Stimulated activated CD4-positive, alpha-beta T cell treated with anti-CD3 and anti-CD28 coated beads, Interleukin-4, amount 100 ng/mL, for 1 hour (primary cell): ENCODE data around the gene CXCR3.
"Not testable (repeated sequence)": the region's sequence is repeated elsewhere in the genome, so short reads cannot be mapped to it uniquely, and the experiment has no call there.

Experiments used
- DNase-seq: peaks from one replicate; pipeline ENCODE4 v3.0.0-alpha.2; 2020

CXCR3 gene

DNA sequence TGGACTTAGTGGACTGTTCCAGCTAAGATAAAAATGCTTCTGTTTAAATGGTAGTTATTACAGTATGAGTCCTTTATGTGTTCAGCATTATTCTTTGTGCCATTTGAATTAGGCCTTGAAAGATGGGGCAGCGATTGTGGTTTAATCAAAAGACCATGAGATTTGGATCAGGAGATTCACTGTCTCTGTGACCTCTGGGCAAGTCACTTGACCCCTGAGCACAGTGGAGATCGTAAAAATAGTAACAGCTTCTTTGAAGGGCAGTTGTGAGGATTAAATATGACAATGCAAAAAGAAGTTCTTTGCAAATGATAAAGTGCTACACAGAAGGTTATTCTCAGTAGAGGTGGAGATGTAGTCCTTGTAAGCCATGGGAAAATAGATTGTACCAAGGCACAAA lies 10.8 kb downstream of the CXCR3 start:
- DNase-seq = no peak

DNA sequence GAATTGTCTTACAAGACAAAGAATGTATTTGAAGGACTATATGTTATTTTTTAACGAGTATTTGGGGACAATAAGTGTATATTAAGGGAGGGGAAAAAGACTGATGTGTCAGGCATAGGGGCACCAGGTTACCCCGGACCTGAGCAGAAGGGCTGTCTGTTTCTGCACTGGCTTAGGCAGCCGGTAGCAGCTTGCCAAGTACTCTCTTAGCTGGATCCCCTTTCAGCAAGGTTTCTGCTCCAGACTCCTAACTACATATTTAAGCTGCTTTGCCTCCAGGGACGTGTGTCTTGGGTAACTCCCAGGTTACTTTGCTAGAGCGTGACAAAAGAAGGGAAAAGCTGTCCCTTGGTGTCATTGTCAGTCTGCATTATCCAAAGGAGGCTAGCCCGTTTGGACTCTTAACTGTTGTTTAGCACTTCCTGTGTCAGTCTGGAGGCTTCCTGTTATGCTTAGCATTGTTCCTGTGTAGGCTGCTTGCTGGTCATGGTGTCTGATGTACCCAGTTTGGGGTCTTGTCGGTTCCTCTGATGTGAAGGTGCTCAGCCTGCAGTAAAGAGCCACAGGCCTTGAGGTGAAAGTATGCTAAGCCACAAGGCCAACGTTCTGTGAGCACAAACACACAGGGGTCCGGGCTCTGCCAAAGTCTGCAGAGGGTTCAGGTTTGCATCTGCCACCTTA lies 11.6 kb downstream of the CXCR3 start:
- DNase-seq = no peak

GRCh38 chrX:71604796-71605568 lies 13.3 kb downstream of the CXCR3 start:
- DNase-seq = no peak

- DNase-seq = no peak
Observed at GRCh38 chrX:71604141-71604540, 14.2 kb downstream of the CXCR3 start.

GRCh38 chrX:71603618-71604017 lies 14.7 kb downstream of the CXCR3 start:
- no peak for DNase-seq

DNA sequence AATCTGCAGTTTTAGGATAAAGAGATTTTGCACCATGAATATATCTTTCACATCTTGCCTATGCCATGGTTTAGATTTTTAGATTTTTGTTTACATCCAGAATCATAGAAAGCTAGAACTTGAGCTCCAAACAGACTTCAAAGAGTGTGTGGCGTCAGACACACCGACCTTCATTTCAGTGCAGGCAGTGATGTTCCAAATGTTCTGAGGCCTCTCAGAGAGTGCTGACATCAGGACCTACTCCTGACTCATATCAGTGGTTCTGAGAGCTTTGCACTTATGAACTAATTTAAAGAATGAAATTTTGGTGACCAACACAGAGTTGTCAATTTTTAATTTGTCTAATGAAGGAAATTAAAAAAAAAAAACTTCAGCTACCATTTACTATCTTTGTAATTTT lies 18.3 kb downstream of the CXCR3 start:
- DNase-seq = no peak

GRCh38 chrX:71593210-71593609 lies 25.1 kb downstream of the CXCR3 start:
- DNase-seq = not testable (repeated sequence)

- DNase-seq = no peak
Observed at GRCh38 chrX:71586929-71587328, 31.4 kb downstream of the CXCR3 start.

- no peak for DNase-seq
Observed at GRCh38 chrX:71581210-71581609, 37.1 kb downstream of the CXCR3 start.

GRCh38 chrX:71579990-71580380 lies 38.3 kb downstream of the CXCR3 start:
- no peak for DNase-seq

DNA sequence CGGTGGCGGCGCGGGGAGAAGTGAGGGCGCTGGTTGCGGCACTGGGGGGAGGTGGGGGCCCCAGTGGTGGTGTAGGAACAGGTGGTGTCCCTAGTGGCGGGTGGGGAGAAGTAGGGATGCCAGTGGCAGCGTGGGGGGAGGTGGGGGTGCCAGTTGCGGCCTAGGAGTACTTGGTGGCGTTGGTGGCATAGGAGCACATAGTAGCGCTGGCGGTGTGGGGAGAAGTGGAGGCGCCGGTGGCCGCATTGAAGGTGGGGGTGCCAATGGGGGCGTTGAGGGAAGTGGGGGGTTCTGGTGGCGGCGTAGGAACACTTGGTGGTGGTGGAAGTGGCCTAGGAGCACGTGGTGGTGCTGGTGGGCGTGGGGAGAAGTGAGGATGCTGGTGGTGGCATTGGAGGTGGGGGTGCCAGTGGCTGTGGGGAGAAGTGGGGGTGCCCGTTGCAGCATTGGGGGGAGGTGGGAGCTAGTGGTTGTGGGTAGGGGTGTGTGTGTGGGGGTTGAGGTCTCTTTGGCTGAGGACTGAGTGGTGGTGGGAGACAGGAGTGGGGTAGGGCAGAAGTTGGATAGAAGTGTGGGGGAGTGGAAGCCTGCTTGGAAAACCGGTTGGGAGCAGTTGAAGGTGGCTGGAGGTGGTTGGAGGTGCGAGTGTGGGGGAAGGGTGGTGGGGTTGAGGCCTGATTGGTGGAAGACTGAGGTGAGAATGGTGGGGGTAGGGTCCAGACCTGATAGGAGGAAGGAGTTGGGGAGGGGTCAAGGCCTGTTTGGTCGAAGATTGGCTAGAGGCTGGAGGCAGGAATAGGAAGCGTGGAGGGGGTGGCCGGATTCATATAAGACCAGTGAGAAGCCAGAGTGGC lies 38.9 kb downstream of the CXCR3 start:
- no peak for DNase-seq

DNA sequence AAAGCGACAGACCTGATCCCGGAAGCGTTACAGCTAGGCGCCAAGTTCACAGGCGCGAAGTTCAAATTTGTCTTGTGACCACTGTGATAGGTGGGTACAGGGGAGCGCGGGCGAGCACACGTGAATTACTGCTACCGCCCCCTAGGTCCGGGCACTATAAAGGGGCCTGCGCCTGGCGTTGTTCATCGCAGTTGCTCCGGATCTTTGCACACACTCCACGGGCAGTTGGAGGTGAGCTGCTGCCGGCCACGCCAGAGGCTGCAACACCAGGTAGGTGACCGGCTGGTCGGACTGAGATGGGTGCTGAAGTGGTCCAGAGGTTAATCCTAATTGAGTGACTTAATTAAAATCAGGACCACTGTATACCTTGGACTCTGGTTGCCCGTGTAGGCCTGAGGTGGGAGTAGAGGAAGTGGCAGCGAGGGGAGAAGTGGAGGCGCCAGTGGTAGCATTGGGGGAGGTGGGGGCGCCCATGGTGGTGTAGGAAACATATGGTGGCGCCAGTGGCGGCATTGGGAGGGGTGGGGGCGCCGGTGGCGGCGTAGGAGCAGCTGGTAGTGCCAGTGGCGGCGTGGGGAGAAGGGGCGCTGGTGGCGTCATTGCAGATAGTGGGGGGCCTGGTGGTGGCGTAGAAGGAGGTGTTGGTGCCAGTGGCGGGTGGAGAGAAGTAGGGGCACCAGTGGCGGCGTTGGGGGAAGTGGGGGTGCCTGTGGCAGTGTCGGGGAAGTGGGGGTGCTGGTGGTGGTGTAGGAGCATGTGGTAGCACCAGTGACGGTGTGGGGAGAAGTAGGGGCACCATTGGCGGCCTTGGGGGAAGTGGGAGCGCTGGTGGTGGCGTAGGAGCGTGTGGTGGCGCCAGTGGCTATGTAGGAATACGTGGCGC lies 39.8 kb downstream of the CXCR3 start, which contains the start of gene GCNA:
TSS of gene GCNA (plus strand) at position 185 of the 883 bp plus-strand sequence. CDS start 2,385 bp downstream, outside the sequence.
- no peak for DNase-seq

GRCh38 chrX:71577682-71578081 lies 40.6 kb downstream of the CXCR3 start:
- no peak for DNase-seq

DNA sequence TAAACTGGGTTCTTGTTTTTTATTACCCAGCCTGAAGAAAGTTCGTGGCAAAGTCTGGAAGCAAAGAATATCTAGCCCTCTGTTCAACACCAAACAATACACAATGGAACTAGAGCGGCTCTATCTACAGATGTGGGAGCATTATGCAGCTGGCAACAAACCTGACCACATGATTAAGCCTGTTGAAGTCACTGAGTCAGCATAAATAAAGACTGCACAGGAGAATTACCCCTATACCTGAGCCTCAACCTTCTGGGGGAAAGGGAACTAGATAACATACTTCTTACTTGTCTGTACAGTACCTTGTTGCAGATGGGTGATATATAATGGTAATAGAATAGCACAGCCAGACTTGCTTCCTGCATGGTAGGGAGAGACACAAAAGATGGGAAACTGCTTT lies 44.7 kb downstream of the CXCR3 start:
- DNase-seq = no peak

DNA sequence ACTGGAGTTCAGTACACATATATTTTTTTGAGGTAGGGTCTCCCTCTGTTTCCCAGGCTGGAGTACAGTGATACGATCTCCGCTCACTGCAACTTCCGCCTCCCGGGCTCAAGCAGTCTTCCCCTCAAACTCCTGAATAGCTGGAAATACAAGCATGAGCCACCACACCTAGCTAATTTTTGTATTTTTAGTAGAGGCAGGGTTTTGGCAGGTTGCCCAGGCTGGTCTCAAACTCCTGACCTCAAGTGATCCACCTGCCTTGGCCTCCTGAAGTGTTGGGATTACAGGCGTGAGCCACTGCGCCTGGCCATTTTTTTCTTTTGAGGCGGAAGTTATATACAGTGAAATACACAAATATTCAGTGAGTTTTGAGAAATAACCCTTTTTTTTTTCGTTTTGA lies 46.9 kb downstream of the CXCR3 start:
- not testable (repeated sequence) for DNase-seq
